ENCODE data around the gene PTTG1IP. TPM values are rescaled to one million over a fixed set of nuclear protein-coding genes. Genes with fewer than 3 reads are reported as not detected.

The PTTG1IP gene
- total RNA-seq, 2 donors from 2014 or later = 216 to 244 TPM

DNA sequence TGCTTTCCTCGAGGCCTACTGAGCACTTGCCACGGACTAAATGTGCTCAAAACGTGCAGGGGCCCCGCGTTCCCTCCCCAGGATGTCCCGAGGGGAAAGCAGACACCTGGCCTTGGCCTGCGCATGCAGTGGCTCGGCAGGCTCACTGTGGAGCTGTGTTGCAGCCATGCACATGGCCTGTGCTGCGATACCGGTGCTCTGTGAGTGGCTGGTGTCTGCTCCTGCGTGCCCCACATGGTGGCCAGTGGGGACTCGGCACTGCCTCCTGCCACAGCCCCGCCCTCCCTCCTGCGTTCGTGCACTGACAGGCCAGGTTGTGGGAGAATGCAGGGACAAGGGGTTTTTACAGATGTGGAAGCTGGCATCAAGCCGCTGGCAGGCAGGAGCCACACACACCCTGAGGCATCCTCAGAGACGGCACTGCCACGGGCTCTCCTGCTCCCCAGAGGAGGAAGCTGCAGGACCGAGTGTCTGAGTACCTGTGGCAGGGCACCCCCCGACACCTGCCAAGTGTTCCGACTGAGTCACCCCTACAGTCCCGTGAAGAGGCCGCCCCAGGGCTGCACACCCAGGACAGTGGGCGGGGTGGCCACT lies 16.9 kb upstream of the PTTG1IP start:
- intact Hi-C loops (cut with DNase I) = no loop called here
- Histone ChIP-seq H3K9me3 (no peaks in the 10 kb centered on the region), H3K4me1 (replicated peaks) (no peaks in the 10 kb centered on the region), H3K36me3 (no peaks in the 10 kb centered on the region), H3K27me3 (replicated peaks; ENCODE audit: insufficient read depth) (no peaks in the 10 kb centered on the region), H3K27ac (no peak overlapping the region), H3K4me3 (no peak overlapping the region)
- 41% methylated on average over 21 of the region's 24 CpGs for WGBS
- DNase-seq (ENCODE audit: low spot score) = no peak
- TF ChIP-seq POLR2AphosphoS5 (IDR thresholded peaks at IDR 0.05) = peak; percentile 9
- no peak for TF ChIP-seq POLR2A (IDR thresholded peaks at IDR 0.05)

- Histone ChIP-seq H3K9me3 (no peaks in the 10 kb centered on the region), H3K36me3 (no peaks in the 10 kb centered on the region), H3K4me1 (replicated peaks) (no peaks in the 10 kb centered on the region), H3K27ac (no peak overlapping the region), H3K27me3 (replicated peaks; ENCODE audit: insufficient read depth) (no peaks in the 10 kb centered on the region), H3K4me3 (no peak overlapping the region)
- DNase-seq (ENCODE audit: low spot score) = no peak
- TF ChIP-seq POLR2A (IDR thresholded peaks at IDR 0.05) = no peak
- TF ChIP-seq POLR2AphosphoS5 (IDR thresholded peaks at IDR 0.05) = no peak
- WGBS = 91% methylated on average over 17 of the region's 29 CpGs
- intact Hi-C loops (cut with DNase I) = no loop called here
These were observed 16.3 kb upstream of the PTTG1IP start for GRCh38 chr21:44889625-44890337.

- intact Hi-C loops (cut with DNase I) = no loop called here
- no peaks in the 10 kb centered on the region for H3K9me3 ChIP-seq
- H3K4me1 ChIP-seq (replicated peaks) = no peaks in the 10 kb centered on the region
- no peak overlapping the region for H3K4me3 ChIP-seq
- no peak for DNase-seq (ENCODE audit: low spot score)
- no peak overlapping the region for H3K27ac ChIP-seq
- 70% methylated on average over 44 of the region's 64 CpGs for WGBS
- no peaks in the 10 kb centered on the region for H3K27me3 ChIP-seq (replicated peaks; ENCODE audit: insufficient read depth)
- no peaks in the 10 kb centered on the region for H3K36me3 ChIP-seq
- TF ChIP-seq, protein P1, sequence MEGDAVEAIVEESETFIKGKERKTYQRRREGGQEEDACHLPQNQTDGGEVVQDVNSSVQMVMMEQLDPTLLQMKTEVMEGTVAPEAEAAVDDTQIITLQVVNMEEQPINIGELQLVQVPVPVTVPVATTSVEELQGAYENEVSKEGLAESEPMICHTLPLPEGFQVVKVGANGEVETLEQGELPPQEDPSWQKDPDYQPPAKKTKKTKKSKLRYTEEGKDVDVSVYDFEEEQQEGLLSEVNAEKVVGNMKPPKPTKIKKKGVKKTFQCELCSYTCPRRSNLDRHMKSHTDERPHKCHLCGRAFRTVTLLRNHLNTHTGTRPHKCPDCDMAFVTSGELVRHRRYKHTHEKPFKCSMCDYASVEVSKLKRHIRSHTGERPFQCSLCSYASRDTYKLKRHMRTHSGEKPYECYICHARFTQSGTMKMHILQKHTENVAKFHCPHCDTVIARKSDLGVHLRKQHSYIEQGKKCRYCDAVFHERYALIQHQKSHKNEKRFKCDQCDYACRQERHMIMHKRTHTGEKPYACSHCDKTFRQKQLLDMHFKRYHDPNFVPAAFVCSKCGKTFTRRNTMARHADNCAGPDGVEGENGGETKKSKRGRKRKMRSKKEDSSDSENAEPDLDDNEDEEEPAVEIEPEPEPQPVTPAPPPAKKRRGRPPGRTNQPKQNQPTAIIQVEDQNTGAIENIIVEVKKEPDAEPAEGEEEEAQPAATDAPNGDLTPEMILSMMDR (IDR thresholded peaks at IDR 0.05) = no peak
- no peak for TF ChIP-seq POLR2A (IDR thresholded peaks at IDR 0.05)
- no peak for TF ChIP-seq POLR2AphosphoS5 (IDR thresholded peaks at IDR 0.05)
These were observed 15.4 kb upstream of the PTTG1IP start for GRCh38 chr21:44888581-44889550.

DNA sequence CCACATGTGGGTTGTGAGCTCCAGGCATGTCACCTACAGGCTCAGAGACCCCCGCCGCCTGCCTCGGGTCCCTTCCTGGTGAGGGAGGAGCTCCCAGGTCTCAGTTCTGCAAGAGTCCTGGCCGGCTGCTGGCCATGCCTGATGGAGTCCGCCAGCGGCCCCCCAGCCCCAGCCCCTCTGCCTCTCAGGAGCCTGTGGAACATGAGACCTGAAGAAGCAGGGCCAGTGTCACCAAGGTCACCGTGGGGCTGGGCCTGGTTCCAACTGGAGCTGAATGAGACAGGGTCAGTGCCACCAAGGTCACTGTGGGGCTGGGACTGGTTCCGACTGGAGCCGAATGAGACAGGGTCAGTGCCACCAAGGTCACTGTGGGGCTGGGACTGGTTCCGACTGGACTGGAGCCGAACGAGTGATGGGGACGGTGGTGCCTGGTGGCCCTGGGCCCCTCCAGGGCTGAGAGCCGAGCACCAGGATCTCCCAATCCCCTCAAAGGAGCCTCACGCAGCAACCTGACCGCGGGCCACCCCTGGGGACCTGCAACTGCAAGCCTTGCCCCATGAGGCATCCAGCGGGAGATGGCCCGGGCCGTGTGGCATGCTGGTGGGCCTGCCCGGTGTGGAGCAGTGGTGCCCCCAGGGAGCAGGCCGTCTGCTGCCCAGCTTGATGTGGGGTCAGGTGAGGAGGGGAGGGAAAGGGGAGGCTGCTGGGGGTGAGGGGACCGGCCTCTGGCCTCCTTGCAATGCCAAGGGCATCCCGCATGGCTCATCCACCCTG lies 14.5 kb upstream of the PTTG1IP start:
- no peak for DNase-seq (ENCODE audit: low spot score)
- Histone ChIP-seq H3K27me3 (replicated peaks; ENCODE audit: insufficient read depth) (no peaks in the 10 kb centered on the region), H3K4me1 (replicated peaks) (no peaks in the 10 kb centered on the region), H3K4me3 (no peak overlapping the region), H3K9me3 (no peaks in the 10 kb centered on the region), H3K36me3 (no peaks in the 10 kb centered on the region), H3K27ac (no peak overlapping the region)
- 92% methylated on average over 22 of the region's 24 CpGs for WGBS
- intact Hi-C loops (cut with DNase I) = no loop called here
- TF ChIP-seq POLR2AphosphoS5 (IDR thresholded peaks at IDR 0.05) = no peak
- TF ChIP-seq, protein P1 (IDR thresholded peaks at IDR 0.05) = no peak
- no peak for TF ChIP-seq POLR2A (IDR thresholded peaks at IDR 0.05)

DNA sequence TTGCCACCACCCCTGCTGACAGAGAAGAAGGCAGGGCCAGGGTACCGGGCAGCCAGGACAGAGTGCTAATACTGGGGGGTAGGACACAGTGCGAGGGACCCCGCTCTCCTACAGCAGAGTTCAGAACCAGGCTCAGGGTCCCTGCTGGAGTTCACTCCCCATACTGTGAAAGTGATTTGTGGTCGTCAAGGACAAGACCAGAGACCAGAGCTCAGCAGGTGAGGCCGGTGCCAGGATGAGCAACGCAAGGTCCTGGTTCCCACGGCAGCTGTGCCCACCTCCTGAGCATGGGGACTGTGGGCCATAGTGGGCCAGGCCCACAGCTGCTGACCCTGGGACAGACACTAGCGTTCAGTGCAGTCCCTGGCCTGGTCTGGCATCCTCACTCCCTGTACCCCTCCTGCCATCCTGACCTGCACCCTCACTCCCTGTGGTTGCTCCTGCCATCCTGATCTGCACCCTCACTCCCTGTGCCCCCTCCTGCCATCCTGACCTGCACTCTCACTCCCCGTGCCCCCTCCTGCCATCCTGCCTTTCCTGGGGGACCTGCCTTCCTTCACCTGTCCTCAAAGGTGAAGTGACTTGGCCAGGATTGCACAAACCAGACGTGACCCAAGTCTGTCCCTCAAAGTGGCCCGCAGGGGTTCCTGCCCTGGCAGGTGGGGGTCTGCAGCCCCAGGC lies 13.8 kb upstream of the PTTG1IP start:
- intact Hi-C loops (cut with DNase I) = no loop called here
- TF ChIP-seq POLR2AphosphoS5 (IDR thresholded peaks at IDR 0.05) = no peak
- TF ChIP-seq, protein P1 (IDR thresholded peaks at IDR 0.05) = no peak
- TF ChIP-seq POLR2A (IDR thresholded peaks at IDR 0.05) = no peak
- no peaks in the 10 kb centered on the region for H3K36me3 ChIP-seq
- WGBS = 83% methylated on average over 11 of the region's 11 CpGs
- H3K9me3 ChIP-seq = no peaks in the 10 kb centered on the region
- H3K4me3 ChIP-seq = no peak overlapping the region
- no peak for DNase-seq (ENCODE audit: low spot score)
- H3K4me1 ChIP-seq (replicated peaks) = no peaks in the 10 kb centered on the region
- H3K27me3 ChIP-seq (replicated peaks; ENCODE audit: insufficient read depth) = no peaks in the 10 kb centered on the region
- H3K27ac ChIP-seq = no peak overlapping the region

All from prostate gland (tissue), 2 donors.